Gastrocnemius medialis (tissue), 4 donors: ENCODE measurements around the gene CD63.

Experiments
- POLR2A ChIP-seq, 2 donors: fragments of 450-650 bp; IDR thresholded peaks; one replicate each; pipeline ENCODE4 v1.6.1; 2017; ENCODE audit warnings: antibody characterized with exemption in 2 of 2, mild to moderate bottlenecking in 2 of 2, moderate library complexity in 2 of 2
- TF ChIP-seq, protein P1 (sequence below), 5 experiments: fragments of 450-650 bp in 3 of 5; fragments of 200-600 bp in 2 of 5; sonication (generic) in 2 of 5; IDR thresholded peaks in 4 of 5; conservative IDR thresholded peaks in 1 of 5; 1 replicate in 4 of 5; 2 replicates in 1 of 5; pipeline ENCODE4 v1.5.1; 2016 to 2019; ENCODE audit warnings: antibody characterized with exemption in 5 of 5, mild to moderate bottlenecking in 3 of 5, moderate library complexity in 3 of 5

DNA sequence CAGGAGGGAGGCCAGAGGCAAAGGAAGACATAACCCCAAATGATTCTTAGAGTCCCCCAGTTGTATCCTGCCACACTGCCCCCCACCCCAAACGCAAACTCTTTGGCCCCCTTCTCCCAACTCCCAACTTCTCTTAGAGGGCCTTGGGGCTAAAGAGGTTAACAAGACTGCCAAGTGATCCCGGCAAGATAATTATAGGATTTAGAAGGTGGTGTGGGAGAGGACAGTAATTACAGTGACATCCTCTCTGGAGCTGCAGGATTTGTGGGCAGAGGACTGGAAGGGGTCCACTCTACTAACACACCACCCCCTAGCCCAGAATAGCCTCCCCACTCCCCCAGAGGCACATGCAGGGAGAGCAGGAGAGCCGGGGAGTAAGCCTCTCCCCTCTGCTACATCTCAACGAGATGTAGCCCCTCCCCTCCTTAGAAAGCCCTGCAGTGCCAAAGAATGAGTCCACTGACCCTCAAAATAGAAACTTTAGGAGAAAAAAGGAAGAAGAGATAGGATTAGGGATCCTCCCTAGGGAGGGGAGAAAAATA lies 8.8 kb upstream of the CD63 start:
- TF ChIP-seq POLR2A (IDR thresholded peaks at IDR 0.05), result no peak
- TF ChIP-seq, protein P1, sequence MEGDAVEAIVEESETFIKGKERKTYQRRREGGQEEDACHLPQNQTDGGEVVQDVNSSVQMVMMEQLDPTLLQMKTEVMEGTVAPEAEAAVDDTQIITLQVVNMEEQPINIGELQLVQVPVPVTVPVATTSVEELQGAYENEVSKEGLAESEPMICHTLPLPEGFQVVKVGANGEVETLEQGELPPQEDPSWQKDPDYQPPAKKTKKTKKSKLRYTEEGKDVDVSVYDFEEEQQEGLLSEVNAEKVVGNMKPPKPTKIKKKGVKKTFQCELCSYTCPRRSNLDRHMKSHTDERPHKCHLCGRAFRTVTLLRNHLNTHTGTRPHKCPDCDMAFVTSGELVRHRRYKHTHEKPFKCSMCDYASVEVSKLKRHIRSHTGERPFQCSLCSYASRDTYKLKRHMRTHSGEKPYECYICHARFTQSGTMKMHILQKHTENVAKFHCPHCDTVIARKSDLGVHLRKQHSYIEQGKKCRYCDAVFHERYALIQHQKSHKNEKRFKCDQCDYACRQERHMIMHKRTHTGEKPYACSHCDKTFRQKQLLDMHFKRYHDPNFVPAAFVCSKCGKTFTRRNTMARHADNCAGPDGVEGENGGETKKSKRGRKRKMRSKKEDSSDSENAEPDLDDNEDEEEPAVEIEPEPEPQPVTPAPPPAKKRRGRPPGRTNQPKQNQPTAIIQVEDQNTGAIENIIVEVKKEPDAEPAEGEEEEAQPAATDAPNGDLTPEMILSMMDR (IDR thresholded peaks at IDR 0.05 in 4 of 5, conservative IDR thresholded peaks at IDR 0.05 in 1 of 5), result no peak
